ENCODE data around the gene FKBP6.
"Not testable (repeated sequence)": the region's sequence is repeated elsewhere in the genome, so short reads cannot be mapped to it uniquely, and the experiment has no call there.

FKBP6 gene

DNA sequence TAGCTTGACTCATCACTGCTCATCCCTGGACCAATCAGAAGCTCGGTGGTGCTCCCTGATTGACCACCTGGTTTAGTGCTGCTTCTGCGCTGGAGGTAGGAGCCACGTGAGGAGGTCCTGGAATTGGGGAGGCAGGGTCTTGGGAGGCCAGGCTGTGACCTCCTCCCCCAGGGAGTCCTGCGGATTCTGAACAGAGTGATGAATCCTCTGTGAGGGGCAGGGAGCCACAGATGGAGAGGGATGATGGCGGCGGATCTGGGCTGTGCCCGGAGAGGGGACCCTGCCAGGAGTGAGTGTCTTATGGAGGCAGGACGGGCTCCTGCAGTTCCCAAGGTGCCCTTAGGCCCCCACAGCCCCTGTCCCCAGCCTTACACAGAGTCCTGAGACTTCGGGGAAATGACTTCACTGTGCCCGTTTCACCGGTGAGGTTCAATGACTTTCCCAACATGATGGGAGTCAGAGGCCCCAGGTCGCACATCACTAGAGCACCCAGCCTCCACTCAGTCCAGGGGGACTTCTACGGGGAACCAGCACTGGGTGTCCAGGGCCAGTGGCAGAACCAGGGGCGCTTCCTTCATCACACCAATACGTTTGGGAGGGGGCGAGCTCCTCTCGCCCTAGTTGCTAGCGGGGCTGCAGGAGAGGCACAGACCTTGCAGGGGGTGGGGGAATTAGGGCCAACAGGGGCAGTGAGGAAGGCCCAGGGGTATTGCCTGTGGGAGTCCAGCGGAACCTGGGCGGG lies 48.9 kb downstream of the FKBP6 start:
- H3K27ac Mint-ChIP-seq: no peak overlapping the region
- no peak for DNase-seq (ENCODE audit: low spot score in 2 of 2)
- ATAC-seq (ENCODE audit: low read depth): no peak
- H3K36me3 Mint-ChIP-seq: no peaks in the 10 kb centered on the region
- peaks cover 17% of the 10 kb centered on the region for H3K27me3 Mint-ChIP-seq
- H3K4me1 Mint-ChIP-seq: peaks cover 2% of the 10 kb centered on the region
- no peaks in the 10 kb centered on the region for H3K9me3 Mint-ChIP-seq
- no peak overlapping the region for H3K4me3 Mint-ChIP-seq

DNA sequence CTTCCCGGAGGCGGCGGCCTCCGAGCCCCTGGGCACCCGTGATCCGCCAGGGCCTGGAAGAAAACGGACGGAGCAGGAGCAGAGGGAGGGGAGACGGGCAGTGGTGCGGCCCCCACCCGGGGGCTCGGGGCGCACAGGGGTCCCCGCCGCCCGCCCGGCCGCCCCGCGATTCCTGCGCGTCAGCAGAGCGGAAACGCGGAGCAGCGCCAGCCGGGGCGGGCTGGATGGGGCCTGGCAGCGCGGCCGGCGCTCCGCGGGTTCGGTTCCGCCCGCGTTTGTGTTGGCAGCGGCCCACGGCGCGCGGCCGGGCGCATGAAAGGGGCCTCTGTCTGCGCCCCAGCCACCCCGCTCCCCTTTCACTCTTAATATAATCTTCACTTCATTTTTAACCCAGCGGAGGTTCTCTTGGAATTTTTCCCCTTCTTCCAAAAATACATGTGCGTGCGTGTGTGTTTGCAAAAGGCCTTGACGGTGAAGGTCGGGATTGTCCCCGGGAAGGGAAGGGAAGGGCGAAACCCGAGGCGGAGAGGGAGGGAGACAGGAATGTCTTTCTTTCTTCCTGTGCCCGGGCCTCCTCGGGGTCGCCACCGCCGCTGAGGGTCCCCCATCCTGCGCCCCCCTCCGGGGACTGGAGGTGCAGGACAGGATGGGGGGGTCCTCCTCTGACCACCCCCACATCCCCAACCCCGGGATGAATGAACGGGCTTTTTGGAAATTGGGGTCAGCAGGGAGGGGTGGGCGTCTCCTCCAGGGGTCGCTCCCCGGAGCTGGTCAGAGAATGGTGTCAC lies 49.6 kb downstream of the FKBP6 start:
- H3K4me1 Mint-ChIP-seq; ATAC-seq (ENCODE audit: low read depth); H3K27ac Mint-ChIP-seq; H3K9me3 Mint-ChIP-seq; DNase-seq (ENCODE audit: low spot score in 2 of 2); H3K4me3 Mint-ChIP-seq; H3K36me3 Mint-ChIP-seq: not testable (repeated sequence)
- peaks cover 17% of the 10 kb centered on the region for H3K27me3 Mint-ChIP-seq

DNA sequence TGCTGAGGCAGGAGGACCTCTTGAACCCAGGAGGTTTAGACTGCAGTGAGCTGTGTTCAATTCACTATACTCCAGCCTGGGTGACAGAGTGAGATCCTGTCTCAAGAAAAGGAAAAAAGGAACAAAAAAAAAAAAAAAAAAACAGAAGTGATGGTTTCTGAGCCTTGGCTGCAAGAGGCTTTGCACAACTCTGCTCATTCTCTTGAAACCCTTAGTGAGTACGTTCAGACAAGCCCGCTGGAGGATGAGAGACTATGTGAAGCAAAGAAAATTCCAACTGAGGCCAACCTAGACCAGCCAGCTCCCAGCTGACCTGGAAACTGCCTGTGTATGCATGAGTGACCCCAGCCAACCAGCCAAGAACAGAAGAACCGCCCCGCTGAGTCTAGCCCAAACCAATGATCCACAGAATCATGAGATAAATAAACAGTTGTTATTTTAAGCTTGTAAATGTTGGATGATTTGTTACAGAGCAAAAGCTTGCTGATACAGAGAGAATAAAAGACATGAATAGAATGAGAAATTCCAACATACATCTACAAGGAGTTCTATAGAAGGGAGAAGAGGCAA lies 55.1 kb downstream of the FKBP6 start:
- Mint-ChIP-seq H3K4me3 (no peak overlapping the region), H3K36me3 (peaks cover 5% of the 10 kb centered on the region), H3K27me3 (no peaks in the 10 kb centered on the region), H3K27ac (no peak overlapping the region), H3K4me1 (no peaks in the 10 kb centered on the region), H3K9me3 (peaks cover 10% of the 10 kb centered on the region)
- ATAC-seq (ENCODE audit: low read depth) (no peak), DNase-seq (ENCODE audit: low spot score in 2 of 2) (no peak)

DNA sequence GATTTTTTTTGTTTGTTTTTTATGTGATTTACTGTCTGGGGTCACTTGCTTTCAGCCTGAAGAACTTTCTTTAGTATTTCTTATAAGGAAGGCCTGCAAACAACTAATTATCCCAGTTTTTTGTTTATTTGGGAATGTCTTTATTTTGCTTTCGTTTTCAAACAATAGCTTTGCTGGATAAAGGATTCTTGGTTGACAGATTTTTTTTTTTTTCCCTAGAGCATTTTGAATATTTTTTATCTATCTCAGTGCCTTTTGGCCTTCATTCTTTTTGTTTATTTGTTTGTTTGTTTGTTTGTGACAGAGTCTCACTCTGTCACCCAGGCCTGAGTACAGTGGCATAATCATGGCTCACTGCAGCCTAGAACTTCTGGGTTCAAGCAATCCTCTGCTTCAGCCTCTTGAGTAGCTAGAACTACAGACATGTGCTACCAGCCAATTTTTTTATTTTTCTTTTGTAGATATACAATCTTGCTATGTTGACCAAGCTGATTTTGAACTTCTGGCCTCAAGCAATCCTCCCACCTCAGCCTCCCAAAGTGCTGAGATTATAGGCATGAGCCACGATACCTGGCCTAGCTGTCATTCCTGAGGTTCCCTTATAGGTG lies 59.4 kb downstream of the FKBP6 start:
- ATAC-seq (ENCODE audit: low read depth): no peak
- Mint-ChIP-seq H3K36me3 (peaks cover 8% of the 10 kb centered on the region), H3K4me1 (no peaks in the 10 kb centered on the region), H3K27me3 (no peaks in the 10 kb centered on the region), H3K9me3 (peaks cover 20% of the 10 kb centered on the region), H3K4me3 (no peak overlapping the region), H3K27ac (no peak overlapping the region)
- no peak for DNase-seq (ENCODE audit: low spot score in 2 of 2)

DNA sequence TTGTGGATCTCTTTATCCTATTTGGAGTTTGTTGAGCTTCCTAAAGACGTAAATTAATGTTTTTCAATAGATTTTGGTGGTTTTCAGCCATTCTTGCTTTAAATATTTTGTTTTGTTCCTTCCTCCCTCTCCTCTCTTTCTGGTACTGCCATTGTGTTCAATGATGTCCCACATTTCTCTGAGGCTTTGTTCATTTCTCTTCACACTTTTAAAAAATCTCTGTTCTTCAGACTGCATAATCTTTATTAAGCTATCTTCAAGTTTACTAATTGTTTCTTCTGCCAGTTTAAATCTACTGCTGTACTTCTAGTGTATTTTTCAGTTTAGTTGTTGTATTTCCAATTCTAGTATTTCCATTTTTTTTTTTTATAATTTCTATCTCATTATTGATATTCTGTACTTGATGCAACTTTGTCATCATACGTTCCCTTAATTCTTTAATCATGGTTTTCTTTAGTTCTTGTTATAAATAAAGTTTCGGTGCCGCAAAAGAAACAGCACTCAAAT lies 60.0 kb downstream of the FKBP6 start:
- Mint-ChIP-seq H3K36me3 (peaks cover 8% of the 10 kb centered on the region), H3K27me3 (no peaks in the 10 kb centered on the region), H3K4me1 (no peaks in the 10 kb centered on the region), H3K27ac (no peak overlapping the region), H3K4me3 (no peak overlapping the region), H3K9me3 (peaks cover 20% of the 10 kb centered on the region)
- no peak for DNase-seq (ENCODE audit: low spot score in 2 of 2)
- ATAC-seq (ENCODE audit: low read depth): no peak

DNA sequence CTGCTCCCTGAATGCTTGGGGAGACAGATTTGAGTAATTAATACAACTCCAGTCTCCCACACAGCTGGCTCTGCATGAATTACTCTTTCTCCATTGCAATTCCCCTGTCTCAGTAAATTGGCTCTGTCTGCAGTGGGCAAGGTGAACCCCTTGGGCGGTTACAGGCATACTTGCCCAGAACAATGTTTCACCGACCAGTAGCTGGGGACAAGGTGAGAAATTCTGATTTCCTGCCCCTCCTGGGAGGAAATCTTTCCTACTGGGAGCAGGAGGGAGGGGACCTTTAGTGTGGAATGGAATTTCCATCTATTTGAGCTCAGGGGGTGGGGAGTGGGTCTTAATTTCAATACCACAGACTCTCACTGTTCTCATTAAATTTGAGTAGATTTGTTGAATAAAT lies 63.4 kb downstream of the FKBP6 start:
- Mint-ChIP-seq H3K4me1 (no peaks in the 10 kb centered on the region), H3K27me3 (peaks cover 3% of the 10 kb centered on the region), H3K27ac (no peak overlapping the region), H3K9me3 (peaks cover 16% of the 10 kb centered on the region), H3K36me3 (peaks cover 6% of the 10 kb centered on the region), H3K4me3 (no peak overlapping the region)
- ATAC-seq (ENCODE audit: low read depth): no peak
- DNase-seq (ENCODE audit: low spot score in 2 of 2): no peak

DNA sequence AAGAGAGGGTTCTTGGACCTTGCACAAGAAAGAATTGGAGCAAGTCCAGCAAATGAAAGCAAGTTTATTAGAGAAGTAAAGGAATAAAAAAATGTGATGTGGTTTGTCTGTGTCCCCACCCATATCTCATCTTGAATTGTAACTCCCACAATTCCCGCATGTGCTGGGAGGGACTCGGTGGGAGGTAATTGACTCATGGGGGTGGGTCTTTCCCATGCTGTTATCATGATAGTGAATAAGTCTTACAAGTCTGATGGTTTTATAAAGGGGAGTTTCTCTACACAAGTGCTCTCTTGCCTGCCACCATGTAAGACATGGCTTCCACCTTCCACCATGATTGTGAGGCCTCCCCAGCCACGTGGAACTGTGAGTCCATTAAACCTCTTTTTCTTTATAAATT lies 66.5 kb downstream of the FKBP6 start:
- H3K27me3 Mint-ChIP-seq: peaks cover 6% of the 10 kb centered on the region
- no peak overlapping the region for H3K27ac Mint-ChIP-seq
- H3K36me3 Mint-ChIP-seq: no peaks in the 10 kb centered on the region
- no peak overlapping the region for H3K4me3 Mint-ChIP-seq
- H3K4me1 Mint-ChIP-seq: no peaks in the 10 kb centered on the region
- DNase-seq (ENCODE audit: low spot score in 2 of 2) (no peak), ATAC-seq (ENCODE audit: low read depth) (no peak)
- peaks cover 7% of the 10 kb centered on the region for H3K9me3 Mint-ChIP-seq

DNA sequence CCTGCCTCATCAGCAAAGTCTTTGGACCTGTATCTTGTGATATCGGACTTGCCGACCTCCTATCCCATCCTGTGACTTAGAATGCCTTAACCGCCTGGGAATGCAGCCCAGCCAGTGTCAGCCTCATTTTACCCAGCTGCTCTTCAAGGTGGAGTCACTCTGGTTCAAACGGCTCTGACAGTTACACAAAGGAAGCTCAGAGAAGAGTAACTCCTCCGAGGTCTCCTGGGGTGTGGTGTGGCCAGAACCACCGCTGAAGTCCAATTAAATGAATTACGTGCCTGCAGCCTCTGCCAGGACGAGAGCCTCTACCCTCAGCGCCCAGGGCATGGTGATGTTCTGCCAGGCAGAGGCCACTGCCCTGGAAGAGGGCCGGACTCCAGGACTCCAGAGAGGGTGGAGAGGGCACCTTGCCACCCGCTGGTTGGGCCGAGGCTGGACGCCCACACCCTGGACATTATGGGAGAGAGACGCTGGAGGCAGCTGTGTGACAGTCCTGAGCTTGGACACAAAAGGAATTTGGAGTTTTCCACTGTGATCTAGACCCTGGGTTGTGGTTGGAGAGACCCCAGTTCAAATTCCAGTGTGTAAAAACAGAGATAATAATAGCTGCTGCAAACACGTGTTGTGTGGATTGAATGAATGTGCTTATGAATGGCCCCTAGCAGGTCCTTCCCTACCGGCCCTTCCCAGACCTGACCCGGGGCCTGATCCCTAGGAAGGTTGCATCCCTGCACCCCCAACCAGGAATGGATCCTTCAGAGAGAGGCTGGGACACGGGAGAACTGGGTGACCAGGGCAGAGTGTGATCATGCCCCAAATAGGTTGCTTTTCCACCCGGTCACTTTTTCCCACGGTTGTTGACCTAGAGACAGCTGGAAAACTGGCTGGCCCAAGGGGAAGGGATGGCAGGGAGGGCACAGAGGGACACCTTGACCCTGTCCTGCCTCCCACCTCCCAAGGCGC lies 67.9 kb downstream of the FKBP6 start:
- DNase-seq (ENCODE audit: low spot score in 2 of 2): no peak
- Mint-ChIP-seq H3K4me3 (no peak overlapping the region), H3K27ac (no peak overlapping the region), H3K27me3 (peaks cover 7% of the 10 kb centered on the region), H3K4me1 (no peaks in the 10 kb centered on the region), H3K9me3 (peaks cover 1% of the 10 kb centered on the region), H3K36me3 (no peaks in the 10 kb centered on the region)
- no peak for ATAC-seq (ENCODE audit: low read depth)

DNA sequence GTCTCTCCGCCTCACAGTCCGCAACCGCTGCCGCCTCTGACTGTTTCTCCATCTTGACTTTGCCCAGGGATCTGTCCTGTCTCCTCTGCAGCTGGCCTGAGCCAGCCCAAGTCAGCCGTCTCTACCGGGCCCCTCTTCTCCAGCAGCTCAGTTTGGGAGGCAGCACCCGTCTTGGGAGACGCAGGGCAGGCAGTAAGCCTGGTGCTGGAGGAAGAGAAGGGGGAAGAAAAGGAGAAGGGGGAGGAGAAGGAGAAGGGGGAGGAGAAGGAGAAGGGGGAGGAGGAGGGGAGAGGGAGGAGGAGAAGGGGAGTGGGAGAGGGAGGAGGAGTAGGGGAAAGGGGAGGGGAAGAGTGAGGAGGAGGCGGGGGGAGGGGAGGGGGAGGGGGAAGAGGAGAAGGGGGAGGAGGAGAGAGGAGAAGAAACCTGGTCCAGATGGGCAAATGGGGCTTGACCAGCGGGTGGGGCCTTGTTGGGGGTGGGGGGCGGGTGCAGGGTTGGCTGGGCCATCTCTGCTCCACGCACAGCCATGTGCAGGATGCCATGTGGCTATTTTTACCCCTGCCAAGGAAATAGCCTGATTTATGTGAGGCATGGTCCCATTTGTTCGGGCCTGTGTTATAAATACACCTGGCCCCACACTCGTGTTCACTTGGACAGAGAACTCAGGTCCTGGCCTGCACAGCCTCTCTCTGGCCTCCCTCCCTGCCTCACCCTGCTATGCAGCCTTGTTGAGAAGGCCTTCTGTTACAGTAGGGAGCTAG lies 69.7 kb downstream of the FKBP6 start:
- ATAC-seq (ENCODE audit: low read depth): no peak
- DNase-seq (ENCODE audit: low spot score in 2 of 2): no peak
- no peak overlapping the region for H3K4me3 Mint-ChIP-seq
- no peak overlapping the region for H3K27ac Mint-ChIP-seq
- peaks cover 7% of the 10 kb centered on the region for H3K27me3 Mint-ChIP-seq
- H3K4me1 Mint-ChIP-seq: no peaks in the 10 kb centered on the region
- H3K36me3 Mint-ChIP-seq: no peaks in the 10 kb centered on the region
- H3K9me3 Mint-ChIP-seq: peaks cover 1% of the 10 kb centered on the region

DNA sequence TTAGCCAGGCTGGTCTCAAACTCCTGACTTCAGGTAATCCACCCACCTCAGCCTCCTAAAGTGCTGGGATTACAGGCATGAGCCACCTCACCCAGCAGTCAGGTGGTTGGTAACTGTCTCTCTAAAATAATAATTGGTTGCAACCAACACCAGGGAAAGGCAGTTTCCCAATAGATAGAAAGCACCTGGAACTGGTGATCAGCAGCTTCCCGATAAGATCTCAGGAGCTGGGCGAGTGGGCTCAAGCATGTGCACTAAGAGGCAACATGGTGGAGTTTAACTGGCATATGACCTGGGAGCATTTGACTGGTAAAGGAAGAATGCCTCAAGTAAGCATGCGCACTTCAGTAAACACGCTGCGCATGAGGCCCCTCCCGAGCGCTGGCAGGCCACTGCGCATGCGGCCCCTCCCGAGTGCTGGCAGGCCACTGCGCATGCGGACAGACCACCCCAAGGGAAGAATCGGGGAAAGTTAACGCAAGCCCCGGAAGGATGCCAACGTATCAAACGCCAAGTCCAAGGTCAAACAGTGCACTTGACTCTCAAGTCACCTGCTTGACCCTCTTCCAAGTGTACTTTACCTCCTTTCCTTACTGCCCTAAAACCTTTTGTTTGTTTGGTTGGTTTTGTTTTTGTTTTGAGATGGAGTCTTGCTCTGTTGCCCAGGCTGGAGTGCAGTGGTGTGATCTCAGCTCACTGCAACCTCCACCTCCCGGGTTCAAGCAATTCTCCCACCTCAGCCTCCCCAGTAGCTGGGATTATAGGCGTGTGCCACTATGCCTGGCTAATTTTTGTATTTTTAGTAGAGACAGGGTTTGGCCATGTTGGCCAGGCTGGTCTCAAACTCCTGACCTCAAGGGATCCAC lies 71.5 kb downstream of the FKBP6 start:
- H3K27ac Mint-ChIP-seq, H3K27me3 Mint-ChIP-seq, H3K9me3 Mint-ChIP-seq, H3K4me1 Mint-ChIP-seq, H3K36me3 Mint-ChIP-seq: not testable (repeated sequence)
- H3K4me3 Mint-ChIP-seq: peak overlapping the region; percentile 67
- ATAC-seq (ENCODE audit: low read depth): peak; percentile 71
- DNase-seq (ENCODE audit: low spot score in 2 of 2): peak; percentile 42 to 44

DNA sequence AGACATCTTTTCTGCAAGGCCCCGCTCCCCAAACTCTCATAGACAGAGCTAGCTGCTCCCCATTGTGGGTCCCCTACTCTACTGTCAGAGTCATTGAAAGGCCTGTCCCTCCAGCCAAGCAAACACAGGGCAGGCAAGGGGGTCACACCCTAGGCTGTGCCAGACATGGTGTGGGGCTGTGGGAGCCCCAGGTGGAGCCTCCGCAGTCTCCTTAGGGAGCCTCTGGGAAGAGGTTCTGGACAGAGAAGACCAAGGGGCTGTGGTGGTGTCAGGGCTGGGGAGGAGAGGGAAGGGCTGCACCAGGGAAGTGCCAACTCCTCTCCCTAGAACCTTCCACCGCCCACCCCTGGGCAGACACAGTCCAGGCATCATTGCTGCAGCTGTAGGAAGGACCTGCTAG lies 76.9 kb downstream of the FKBP6 start:
- not testable (repeated sequence) for DNase-seq (ENCODE audit: low spot score in 2 of 2); H3K9me3 Mint-ChIP-seq; H3K27ac Mint-ChIP-seq; H3K4me1 Mint-ChIP-seq; H3K36me3 Mint-ChIP-seq; ATAC-seq (ENCODE audit: low read depth); H3K4me3 Mint-ChIP-seq; H3K27me3 Mint-ChIP-seq

All from memory B cell (primary cell).